Glutamatergic neuron (in vitro differentiated cells): ENCODE data around the gene ATRNL1. TPM values are rescaled to one million over a fixed set of nuclear protein-coding genes. Genes with fewer than 3 reads are reported as not detected.

Experiments
- DNase-seq: peaks from one replicate; pipeline ENCODE4 v3.0.0; 2022
- H3K27ac Mint-ChIP-seq: one replicate; pipeline ENCODE4 v1.8.0; 2020; ENCODE audit warnings: mild to moderate bottlenecking, mixed read lengths, inconsistent platforms; ENCODE audit not compliant: unreplicated experiment
- H3K27me3 Mint-ChIP-seq: one replicate; pipeline ENCODE4 v1.8.0; 2020; ENCODE audit warnings: mild to moderate bottlenecking, moderate library complexity, mixed read lengths, inconsistent platforms; ENCODE audit not compliant: unreplicated experiment
- H3K36me3 Mint-ChIP-seq: one replicate; pipeline ENCODE4 v1.8.0; 2020; ENCODE audit warnings: mild to moderate bottlenecking, mixed read lengths, inconsistent platforms; ENCODE audit not compliant: unreplicated experiment
- H3K4me1 Mint-ChIP-seq: one replicate; pipeline ENCODE4 v1.8.0; 2020; ENCODE audit warnings: mild to moderate bottlenecking, low read depth, mixed read lengths, inconsistent platforms; ENCODE audit not compliant: unreplicated experiment
- H3K4me3 Mint-ChIP-seq: one replicate; pipeline ENCODE4 v1.8.0; 2020; ENCODE audit warnings: mild to moderate bottlenecking, mixed read lengths, inconsistent platforms; ENCODE audit not compliant: unreplicated experiment
- H3K9me3 Mint-ChIP-seq: one replicate; pipeline ENCODE4 v1.8.0; 2020; ENCODE audit warnings: mild to moderate bottlenecking, moderate library complexity, mixed read lengths, inconsistent platforms; ENCODE audit not compliant: unreplicated experiment
- total RNA-seq: library from RNA; stranded (reverse); fragmentation: NEBNext Ultra II Directional; extraction: Animal tissue kit (Norgen Biotek cat#: 25700); gene quantifications from one replicate; pipeline ENCODE4 v1.2.1, GENCODE V29; 2021; ENCODE audit not compliant: unreplicated experiment
- TF ChIP-seq, protein P1 (sequence below): fragments of 200-600 bp; sonication (generic); IDR thresholded peaks from one replicate; pipeline ENCODE4 v1.5.0; 2021; ENCODE audit not compliant: partially characterized antibody, unreplicated experiment

ATRNL1 gene
- total RNA-seq, 1 donor from 2014 or later: 35.9 TPM

DNA sequence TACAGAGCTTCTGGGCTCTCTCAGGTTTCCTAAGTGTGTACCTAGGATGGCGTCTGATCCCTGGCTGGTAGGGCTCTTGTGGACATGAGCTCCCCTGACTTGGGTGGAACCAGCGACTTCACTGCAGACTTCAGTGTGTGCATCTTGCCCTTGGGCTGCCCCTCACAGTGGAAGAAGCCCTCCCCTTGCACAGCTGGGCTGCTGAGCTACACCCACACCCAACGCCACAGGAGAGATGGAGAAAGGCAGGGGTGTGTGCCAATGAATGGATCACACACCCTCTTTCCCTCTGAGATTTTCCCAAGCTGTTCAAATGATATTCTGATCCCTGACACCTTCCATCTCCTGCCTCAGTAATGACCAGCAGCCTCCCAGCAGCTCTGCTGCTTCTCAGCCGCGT lies 883.2 kb downstream of the ATRNL1 start:
- TF ChIP-seq, protein P1, sequence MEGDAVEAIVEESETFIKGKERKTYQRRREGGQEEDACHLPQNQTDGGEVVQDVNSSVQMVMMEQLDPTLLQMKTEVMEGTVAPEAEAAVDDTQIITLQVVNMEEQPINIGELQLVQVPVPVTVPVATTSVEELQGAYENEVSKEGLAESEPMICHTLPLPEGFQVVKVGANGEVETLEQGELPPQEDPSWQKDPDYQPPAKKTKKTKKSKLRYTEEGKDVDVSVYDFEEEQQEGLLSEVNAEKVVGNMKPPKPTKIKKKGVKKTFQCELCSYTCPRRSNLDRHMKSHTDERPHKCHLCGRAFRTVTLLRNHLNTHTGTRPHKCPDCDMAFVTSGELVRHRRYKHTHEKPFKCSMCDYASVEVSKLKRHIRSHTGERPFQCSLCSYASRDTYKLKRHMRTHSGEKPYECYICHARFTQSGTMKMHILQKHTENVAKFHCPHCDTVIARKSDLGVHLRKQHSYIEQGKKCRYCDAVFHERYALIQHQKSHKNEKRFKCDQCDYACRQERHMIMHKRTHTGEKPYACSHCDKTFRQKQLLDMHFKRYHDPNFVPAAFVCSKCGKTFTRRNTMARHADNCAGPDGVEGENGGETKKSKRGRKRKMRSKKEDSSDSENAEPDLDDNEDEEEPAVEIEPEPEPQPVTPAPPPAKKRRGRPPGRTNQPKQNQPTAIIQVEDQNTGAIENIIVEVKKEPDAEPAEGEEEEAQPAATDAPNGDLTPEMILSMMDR: no peak

DNA sequence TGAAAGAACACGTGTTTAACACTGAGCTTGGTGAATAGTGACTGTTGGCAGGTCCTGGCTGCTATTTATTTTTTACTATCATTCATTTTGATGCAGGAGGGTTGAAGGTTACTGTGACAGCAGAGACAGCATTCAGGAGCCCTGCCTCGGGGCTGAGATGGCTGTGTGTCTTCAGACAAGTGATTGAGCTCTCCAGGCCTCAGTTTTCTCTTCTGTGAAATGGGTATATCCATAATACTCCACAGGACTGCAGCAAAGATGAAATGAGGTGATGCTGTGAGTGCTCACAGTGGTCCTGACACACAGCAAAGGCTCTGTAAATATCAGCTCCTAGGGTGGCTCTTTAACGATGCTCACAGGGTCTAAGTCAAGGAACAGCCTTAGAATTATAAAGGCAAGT lies 884.7 kb downstream of the ATRNL1 start:
- Mint-ChIP-seq H3K36me3 (peaks cover 14% of the 10 kb centered on the region), H3K27ac (no peak overlapping the region), H3K27me3 (peaks cover 2% of the 10 kb centered on the region), H3K9me3 (peaks cover 3% of the 10 kb centered on the region), H3K4me1 (peaks cover 26% of the 10 kb centered on the region), H3K4me3 (no peak overlapping the region)
- no peak for DNase-seq
- TF ChIP-seq, protein P1: no peak

More for the DNA sequence above, 883.2 kb downstream of the ATRNL1 start:
- Mint-ChIP-seq H3K4me3 (no peak overlapping the region), H3K27me3 (no peaks in the 10 kb centered on the region), H3K36me3 (peaks cover 14% of the 10 kb centered on the region), H3K27ac (peak overlapping the region; percentile 41), H3K4me1 (peaks cover 16% of the 10 kb centered on the region), H3K9me3 (peaks cover 3% of the 10 kb centered on the region)
- no peak for DNase-seq

DNA sequence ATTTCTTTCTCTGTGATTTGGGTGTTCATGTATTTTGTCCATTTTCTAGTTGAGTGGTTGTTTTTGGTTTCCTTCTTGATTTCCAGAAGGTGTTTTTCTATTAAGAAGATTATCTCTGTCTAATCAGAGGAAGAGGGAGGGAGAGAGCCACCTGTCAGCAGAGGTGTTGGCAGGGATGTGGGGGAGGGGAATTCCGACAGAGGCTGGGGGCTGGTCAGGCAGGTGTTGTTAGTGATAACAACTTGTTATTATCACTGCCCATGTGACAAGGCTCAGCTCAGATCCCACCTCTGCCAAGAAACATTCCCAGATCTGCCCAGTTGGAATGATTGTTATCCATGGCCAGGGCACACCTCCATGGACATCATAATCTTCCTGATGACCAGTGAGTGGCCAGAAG lies 886.4 kb downstream of the ATRNL1 start:
- DNase-seq: no peak
- Mint-ChIP-seq H3K4me1 (peaks cover 26% of the 10 kb centered on the region), H3K27ac (no peak overlapping the region), H3K9me3 (no peaks in the 10 kb centered on the region), H3K4me3 (no peak overlapping the region), H3K27me3 (peaks cover 2% of the 10 kb centered on the region), H3K36me3 (no peaks in the 10 kb centered on the region)
- TF ChIP-seq, protein P1: no peak

DNA sequence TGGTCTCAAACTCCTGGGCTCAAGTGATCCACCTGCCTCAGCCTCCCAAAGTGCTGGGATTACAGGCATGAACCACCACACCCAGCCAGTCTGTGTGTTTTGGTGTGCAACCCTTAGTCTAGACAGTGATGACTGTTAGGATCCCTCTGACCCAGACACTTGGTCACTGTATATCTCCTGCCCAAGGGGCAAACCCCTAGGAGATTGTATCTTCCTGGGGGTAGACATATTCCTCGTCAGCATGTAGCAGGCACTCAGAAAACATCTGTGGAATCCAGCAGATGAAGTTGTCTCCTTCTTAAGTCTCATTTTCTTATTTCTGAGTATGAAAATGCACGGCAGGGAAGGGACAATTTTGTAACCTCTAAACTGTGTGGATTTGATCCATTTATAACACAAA lies 887.3 kb downstream of the ATRNL1 start:
- DNase-seq: no peak
- Mint-ChIP-seq H3K9me3 (no peaks in the 10 kb centered on the region), H3K4me3 (no peak overlapping the region), H3K27ac (no peak overlapping the region), H3K27me3 (peaks cover 2% of the 10 kb centered on the region), H3K4me1 (peaks cover 26% of the 10 kb centered on the region), H3K36me3 (no peaks in the 10 kb centered on the region)
- TF ChIP-seq, protein P1: no peak

DNA sequence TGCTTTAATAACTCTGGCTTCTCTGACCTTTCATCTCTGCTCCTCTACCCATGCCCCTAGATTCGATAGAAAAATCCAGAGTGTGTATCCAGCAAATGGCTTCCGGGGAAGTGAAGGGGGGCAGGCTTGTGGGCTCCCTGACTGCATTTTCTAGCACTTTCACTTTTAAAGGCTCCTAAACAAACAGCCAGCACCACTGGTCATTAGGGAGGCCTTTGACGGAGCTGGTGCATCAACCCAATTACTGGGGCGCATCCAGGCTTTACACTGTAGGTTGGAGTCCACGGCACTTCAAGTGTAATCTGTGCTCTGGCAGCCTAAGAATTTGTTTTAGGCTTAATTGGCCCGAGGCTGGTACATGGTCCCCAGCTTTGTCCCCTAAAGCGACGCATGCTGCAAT lies 887.9 kb downstream of the ATRNL1 start:
- no peak overlapping the region for H3K4me3 Mint-ChIP-seq
- no peaks in the 10 kb centered on the region for H3K36me3 Mint-ChIP-seq
- no peaks in the 10 kb centered on the region for H3K9me3 Mint-ChIP-seq
- no peak overlapping the region for H3K27ac Mint-ChIP-seq
- TF ChIP-seq, protein P1: no peak
- H3K27me3 Mint-ChIP-seq: peaks cover 2% of the 10 kb centered on the region
- DNase-seq: no peak
- H3K4me1 Mint-ChIP-seq: peaks cover 23% of the 10 kb centered on the region
